Measurements from ENCODE around the gene HRH1. TPM values are rescaled to one million over a fixed set of nuclear protein-coding genes. Genes with fewer than 3 reads are reported as not detected.

Gene HRH1
- total RNA-seq, 3 donors from 2014 or later = 8.3 to 16.7 (median 10.3) TPM

DNA sequence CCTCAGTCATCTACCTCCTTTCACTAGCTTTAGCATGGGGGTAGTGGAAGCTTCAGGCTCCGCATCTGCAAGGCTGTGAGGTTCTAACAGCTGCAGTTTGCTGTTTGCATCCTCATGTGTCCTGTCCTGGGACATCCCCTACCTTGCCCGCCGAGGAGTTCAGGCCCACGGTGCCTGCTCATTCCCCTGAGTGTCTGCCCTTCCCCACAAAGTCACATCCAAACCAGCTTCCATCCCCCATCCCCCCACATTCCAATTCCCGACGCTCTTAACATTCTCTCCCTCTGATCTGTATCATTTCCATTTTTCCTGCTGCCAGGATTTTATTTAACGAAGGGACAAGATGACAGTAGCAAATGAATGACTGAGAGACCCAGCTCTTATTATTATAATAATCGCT lies 43.8 kb downstream of the HRH1 start:
- DNase-seq = no peak
- TF ChIP-seq, protein P1, sequence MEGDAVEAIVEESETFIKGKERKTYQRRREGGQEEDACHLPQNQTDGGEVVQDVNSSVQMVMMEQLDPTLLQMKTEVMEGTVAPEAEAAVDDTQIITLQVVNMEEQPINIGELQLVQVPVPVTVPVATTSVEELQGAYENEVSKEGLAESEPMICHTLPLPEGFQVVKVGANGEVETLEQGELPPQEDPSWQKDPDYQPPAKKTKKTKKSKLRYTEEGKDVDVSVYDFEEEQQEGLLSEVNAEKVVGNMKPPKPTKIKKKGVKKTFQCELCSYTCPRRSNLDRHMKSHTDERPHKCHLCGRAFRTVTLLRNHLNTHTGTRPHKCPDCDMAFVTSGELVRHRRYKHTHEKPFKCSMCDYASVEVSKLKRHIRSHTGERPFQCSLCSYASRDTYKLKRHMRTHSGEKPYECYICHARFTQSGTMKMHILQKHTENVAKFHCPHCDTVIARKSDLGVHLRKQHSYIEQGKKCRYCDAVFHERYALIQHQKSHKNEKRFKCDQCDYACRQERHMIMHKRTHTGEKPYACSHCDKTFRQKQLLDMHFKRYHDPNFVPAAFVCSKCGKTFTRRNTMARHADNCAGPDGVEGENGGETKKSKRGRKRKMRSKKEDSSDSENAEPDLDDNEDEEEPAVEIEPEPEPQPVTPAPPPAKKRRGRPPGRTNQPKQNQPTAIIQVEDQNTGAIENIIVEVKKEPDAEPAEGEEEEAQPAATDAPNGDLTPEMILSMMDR (IDR thresholded peaks at IDR 0.05) = no peak
- H3K36me3 ChIP-seq (ENCODE audit: low read depth) = no peaks in the 10 kb centered on the region
- intact Hi-C loops (cut with DNase I, micrococcal nuclease) = no loop called here
- ATAC-seq = no peak
- H3K9me3 ChIP-seq = no peaks in the 10 kb centered on the region
- H3K4me1 ChIP-seq (ENCODE audit: low read depth) = no peaks in the 10 kb centered on the region
- H3K4me3 ChIP-seq = no peak overlapping the region

DNA sequence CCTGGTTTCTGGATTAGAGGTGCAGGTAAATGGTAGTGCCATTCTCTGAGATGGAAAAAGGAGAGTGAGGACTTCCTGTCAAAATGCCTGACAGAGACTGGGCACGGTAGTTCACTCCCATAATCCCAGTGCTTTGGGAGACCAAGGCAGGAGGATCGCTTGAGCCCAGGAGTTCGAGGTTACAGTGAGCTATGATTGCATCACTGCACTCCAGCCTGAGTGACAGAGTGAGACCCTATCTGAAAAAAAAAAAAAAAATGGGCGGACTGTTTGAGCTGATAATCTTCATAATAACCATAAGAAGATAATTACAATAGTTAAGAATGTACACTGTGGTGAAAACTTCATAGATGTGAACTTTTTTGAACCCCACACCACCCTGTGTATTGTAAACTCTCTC lies 44.2 kb downstream of the HRH1 start:
- Histone ChIP-seq H3K4me3 (no peak overlapping the region), H3K9me3 (no peaks in the 10 kb centered on the region), H3K4me1 (ENCODE audit: low read depth) (no peaks in the 10 kb centered on the region), H3K36me3 (ENCODE audit: low read depth) (no peaks in the 10 kb centered on the region)
- ATAC-seq (no peak), DNase-seq (no peak)
- intact Hi-C loops (cut with DNase I, micrococcal nuclease) = no loop called here
- TF ChIP-seq, protein P1 (IDR thresholded peaks at IDR 0.05) = no peak

DNA sequence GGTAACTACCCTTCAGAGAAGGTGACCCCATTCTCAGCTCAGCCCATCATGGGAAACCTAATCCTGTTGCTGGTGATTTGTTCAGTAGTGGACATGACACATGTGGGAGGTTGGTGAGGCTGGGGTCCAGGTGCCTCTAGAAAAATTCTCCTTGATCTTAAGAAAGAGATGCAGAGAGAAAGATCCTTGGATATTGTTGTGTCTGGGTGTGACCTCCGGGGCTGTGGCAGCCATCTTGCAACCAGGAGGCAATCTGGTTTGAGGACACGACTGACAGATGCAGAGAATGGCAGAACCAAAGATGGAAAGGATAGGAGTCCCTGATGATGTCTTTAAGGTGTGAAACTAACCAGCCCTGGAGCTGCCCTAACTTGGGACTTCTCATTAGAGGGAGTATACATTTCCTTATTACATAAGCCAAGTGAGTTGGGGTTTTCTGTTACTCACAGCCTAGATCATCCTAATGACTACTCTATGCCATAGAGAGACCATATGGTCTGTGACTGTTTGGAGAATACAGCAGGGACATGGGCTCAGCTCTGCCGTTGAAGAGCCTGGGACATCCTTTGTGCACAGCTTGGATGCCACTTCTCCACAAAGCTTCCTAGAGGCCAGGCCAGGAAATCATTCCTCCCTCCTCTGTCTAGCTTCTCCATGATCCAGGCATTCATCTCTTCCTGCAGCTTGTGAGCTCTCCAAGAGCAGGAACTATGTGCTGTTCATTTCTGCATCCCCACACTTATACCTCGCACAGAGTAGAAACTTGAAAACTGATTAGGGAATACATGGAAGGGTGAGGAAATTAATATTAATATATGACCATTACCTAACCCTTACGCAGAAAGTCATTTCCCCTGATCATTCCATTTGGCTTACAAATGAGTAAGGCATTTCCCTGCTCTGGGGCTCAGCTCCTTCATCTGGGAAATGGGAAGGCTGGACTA lies 45.9 kb downstream of the HRH1 start:
- DNase-seq (no peak), ATAC-seq (no peak)
- TF ChIP-seq, protein P1 (IDR thresholded peaks at IDR 0.05) = no peak
- Histone ChIP-seq H3K4me1 (ENCODE audit: low read depth) (no peaks in the 10 kb centered on the region), H3K36me3 (ENCODE audit: low read depth) (no peaks in the 10 kb centered on the region), H3K9me3 (no peaks in the 10 kb centered on the region), H3K4me3 (no peak overlapping the region)
- intact Hi-C loops (cut with DNase I, micrococcal nuclease) = no loop called here

DNA sequence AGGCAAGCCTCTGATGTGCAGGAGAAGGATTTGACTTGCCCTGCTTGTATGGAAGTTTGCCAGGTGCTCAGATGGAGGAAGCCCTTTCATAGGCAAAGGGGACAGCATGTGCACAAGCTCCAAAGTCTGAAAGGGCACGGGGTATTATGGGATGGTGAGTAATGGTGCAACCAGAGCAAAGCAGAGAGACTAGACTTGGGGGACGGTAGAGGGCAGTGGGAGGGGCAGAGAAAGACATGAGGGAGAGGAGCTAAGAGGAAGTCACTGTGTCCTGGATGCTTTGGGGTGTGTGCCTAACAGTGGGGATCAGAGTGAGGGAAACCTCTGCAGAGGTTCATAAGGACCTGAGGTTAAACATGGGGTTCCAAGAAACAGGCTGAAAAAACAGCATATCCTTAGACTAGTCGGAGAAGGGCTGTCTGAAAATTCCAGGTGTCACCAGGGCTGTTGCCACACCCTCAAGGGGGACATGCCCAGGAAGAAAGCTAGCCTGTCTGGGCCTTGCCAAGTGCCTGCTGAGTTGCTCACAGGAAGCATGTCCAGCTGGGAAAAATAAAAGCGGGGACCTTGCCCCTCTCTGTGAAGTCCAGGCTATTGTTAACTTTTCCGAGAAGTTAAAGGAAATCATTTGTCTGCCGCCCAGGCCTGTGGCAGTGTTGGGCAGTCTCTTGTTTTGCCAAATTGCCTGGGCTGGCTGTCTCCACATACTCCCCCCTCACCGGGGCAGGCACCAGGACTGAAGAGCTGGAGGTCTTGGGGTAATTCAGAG lies 47.1 kb downstream of the HRH1 start:
- no peaks in the 10 kb centered on the region for H3K36me3 ChIP-seq (ENCODE audit: low read depth)
- intact Hi-C loops (cut with DNase I, micrococcal nuclease) = no loop called here
- no peak overlapping the region for H3K4me3 ChIP-seq
- DNase-seq (peak in 1 of 3 donors; percentile 10), ATAC-seq (peak; percentile 70)
- no peaks in the 10 kb centered on the region for H3K4me1 ChIP-seq (ENCODE audit: low read depth)
- TF ChIP-seq, protein P1 (IDR thresholded peaks at IDR 0.05) = no peak
- no peaks in the 10 kb centered on the region for H3K9me3 ChIP-seq

DNA sequence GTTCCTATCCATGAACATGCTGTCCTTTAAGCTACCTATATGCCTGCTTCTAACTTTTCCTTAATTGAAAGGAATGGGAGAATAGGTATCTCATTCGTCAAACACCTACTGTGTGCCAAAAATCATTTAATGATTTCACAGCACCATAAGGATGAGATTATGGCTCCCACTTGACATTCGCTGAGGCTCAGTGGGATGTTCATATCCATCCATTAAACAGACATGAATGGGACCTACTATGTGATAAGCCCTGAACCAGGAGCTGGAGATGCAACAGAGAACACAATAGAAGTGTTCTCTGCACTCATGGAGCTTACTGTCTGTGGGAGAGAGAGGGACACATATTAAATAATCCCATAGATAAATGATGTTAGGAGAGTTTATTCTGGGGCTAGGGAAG lies 49.7 kb downstream of the HRH1 start:
- DNase-seq (no peak), ATAC-seq (no peak)
- H3K9me3 ChIP-seq = no peaks in the 10 kb centered on the region
- TF ChIP-seq, protein P1 (IDR thresholded peaks at IDR 0.05) = no peak
- H3K36me3 ChIP-seq (ENCODE audit: low read depth) = no peaks in the 10 kb centered on the region
- no peak overlapping the region for H3K4me3 ChIP-seq
- H3K4me1 ChIP-seq (ENCODE audit: low read depth) = no peaks in the 10 kb centered on the region
- intact Hi-C loops (cut with DNase I, micrococcal nuclease) = no loop called here

Data from mucosa of descending colon (tissue), 3 donors.